HUES64 (cell line): ENCODE measurements around the gene PDZRN3.

Experiments used
- H3K27ac ChIP-seq: 2 replicates; pipeline ENCODE4 v1.7.0; 2013; ENCODE audit warnings: low read depth, low read length, inconsistent platforms
- H3K27me3 ChIP-seq: 2 replicates; pipeline ENCODE4 v1.6.1; 2013; ENCODE audit warnings: mild to moderate bottlenecking, low read length; ENCODE audit not compliant: insufficient read depth
- H3K36me3 ChIP-seq: 2 replicates; pipeline ENCODE4 v1.6.1; 2013; ENCODE audit warnings: mild to moderate bottlenecking, low read length; ENCODE audit not compliant: insufficient read depth
- H3K4me1 ChIP-seq: 2 replicates; pipeline ENCODE4 v1.6.1; 2013; ENCODE audit warnings: mild to moderate bottlenecking, low read length, moderate library complexity; ENCODE audit not compliant: insufficient read depth
- H3K4me3 ChIP-seq: 2 replicates; pipeline ENCODE4 v1.5.1; 2013; ENCODE audit warnings: mild to moderate bottlenecking, low read length, moderate library complexity
- H3K9ac ChIP-seq: 2 replicates; pipeline ENCODE4 v1.6.1; 2013; ENCODE audit warnings: mild to moderate bottlenecking, low read depth, low read length
- H3K9me3 ChIP-seq: 2 replicates; pipeline ENCODE4 v1.6.1; 2013; ENCODE audit warnings: low read depth, low read length; ENCODE audit not compliant: insufficient read depth
- WGBS: fragments of 150-250, 120-280 bp; methylation state at CpG from one replicate; pipeline ENCODE4 v1.1.7; 2013; ENCODE audit warnings: missing lambda C conversion rate; 5-methylcytosine and 5-hydroxymethylcytosine counted together

The PDZRN3 gene

GRCh38 chr3:73556520-73557372 is 68.0 kb downstream of the PDZRN3 start:
- peaks cover 60% of the 10 kb centered on the region for H3K27me3 ChIP-seq
- no peaks in the 10 kb centered on the region for H3K36me3 ChIP-seq
- H3K9me3 ChIP-seq = no peaks in the 10 kb centered on the region
- no peak overlapping the region for H3K27ac ChIP-seq
- no peak overlapping the region for H3K4me3 ChIP-seq
- H3K4me1 ChIP-seq = peaks cover 30% of the 10 kb centered on the region
- no peak overlapping the region for H3K9ac ChIP-seq
- WGBS = 64% methylated on average over 3 of the region's 3 CpGs

- Histone ChIP-seq H3K4me3 (no peak overlapping the region), H3K36me3 (no peaks in the 10 kb centered on the region), H3K4me1 (peaks cover 30% of the 10 kb centered on the region), H3K27ac (no peak overlapping the region), H3K9me3 (no peaks in the 10 kb centered on the region), H3K9ac (no peak overlapping the region), H3K27me3 (peaks cover 43% of the 10 kb centered on the region)
- WGBS = 38% methylated on average over 2 of the region's 2 CpGs
Observed at GRCh38 chr3:73555076-73555475, 69.7 kb downstream of the PDZRN3 start.

GRCh38 chr3:73552700-73553099 is 72.0 kb downstream of the PDZRN3 start:
- Histone ChIP-seq H3K4me1 (peaks cover 24% of the 10 kb centered on the region), H3K9ac (no peak overlapping the region), H3K36me3 (no peaks in the 10 kb centered on the region), H3K27me3 (peaks cover 20% of the 10 kb centered on the region), H3K9me3 (no peaks in the 10 kb centered on the region), H3K27ac (no peak overlapping the region), H3K4me3 (no peak overlapping the region)
- WGBS = 66% methylated on average over 4 of the region's 4 CpGs

GRCh38 chr3:73550032-73550431 is 74.7 kb downstream of the PDZRN3 start:
- no peaks in the 10 kb centered on the region for H3K9me3 ChIP-seq
- WGBS = 85% methylated on average over 7 of the region's 7 CpGs
- peaks cover 15% of the 10 kb centered on the region for H3K4me1 ChIP-seq
- H3K4me3 ChIP-seq = no peak overlapping the region
- H3K9ac ChIP-seq = no peak overlapping the region
- no peaks in the 10 kb centered on the region for H3K27me3 ChIP-seq
- H3K27ac ChIP-seq = no peak overlapping the region
- no peaks in the 10 kb centered on the region for H3K36me3 ChIP-seq

- H3K27me3 ChIP-seq = no peaks in the 10 kb centered on the region
- H3K27ac ChIP-seq = no peak overlapping the region
- H3K4me3 ChIP-seq = no peak overlapping the region
- 94% methylated on average over 8 of the region's 9 CpGs for WGBS
- H3K4me1 ChIP-seq = peaks cover 10% of the 10 kb centered on the region
- no peaks in the 10 kb centered on the region for H3K9me3 ChIP-seq
- H3K9ac ChIP-seq = no peak overlapping the region
- no peaks in the 10 kb centered on the region for H3K36me3 ChIP-seq
Observed at GRCh38 chr3:73549051-73549600, 75.6 kb downstream of the PDZRN3 start.

- Histone ChIP-seq H3K27ac (no peak overlapping the region), H3K9ac (no peak overlapping the region), H3K36me3 (no peaks in the 10 kb centered on the region), H3K4me1 (peaks cover 10% of the 10 kb centered on the region), H3K4me3 (no peak overlapping the region), H3K27me3 (no peaks in the 10 kb centered on the region), H3K9me3 (no peaks in the 10 kb centered on the region)
- 86% methylated on average over 3 of the region's 3 CpGs for WGBS
Observed at GRCh38 chr3:73548436-73548835, 76.3 kb downstream of the PDZRN3 start.

- 82% methylated on average over 10 of the region's 11 CpGs for WGBS
Observed at GRCh38 chr3:73547427-73548248, 77.1 kb downstream of the PDZRN3 start.

GRCh38 chr3:73546961-73547360 is 77.8 kb downstream of the PDZRN3 start:
- Histone ChIP-seq H3K4me3 (no peak overlapping the region), H3K27me3 (no peaks in the 10 kb centered on the region), H3K27ac (no peak overlapping the region), H3K36me3 (no peaks in the 10 kb centered on the region), H3K9ac (no peak overlapping the region), H3K9me3 (no peaks in the 10 kb centered on the region), H3K4me1 (peaks cover 10% of the 10 kb centered on the region)
- WGBS = 94% methylated on average over 2 of the region's 3 CpGs

More at GRCh38 chr3:73547427-73548248, 77.1 kb downstream of the PDZRN3 start:
- H3K27me3 ChIP-seq = no peaks in the 10 kb centered on the region
- no peaks in the 10 kb centered on the region for H3K9me3 ChIP-seq
- H3K4me3 ChIP-seq = no peak overlapping the region
- H3K4me1 ChIP-seq = peaks cover 10% of the 10 kb centered on the region
- no peak overlapping the region for H3K9ac ChIP-seq
- no peaks in the 10 kb centered on the region for H3K36me3 ChIP-seq
- H3K27ac ChIP-seq = no peak overlapping the region

- Histone ChIP-seq H3K9ac (no peak overlapping the region), H3K9me3 (no peaks in the 10 kb centered on the region), H3K4me1 (peaks cover 10% of the 10 kb centered on the region), H3K4me3 (no peak overlapping the region), H3K27me3 (no peaks in the 10 kb centered on the region), H3K27ac (no peak overlapping the region), H3K36me3 (no peaks in the 10 kb centered on the region)
- WGBS = 100% methylated on average over 3 of the region's 3 CpGs
Observed at GRCh38 chr3:73543412-73543811, 81.3 kb downstream of the PDZRN3 start.

GRCh38 chr3:73542136-73542535 is 82.6 kb downstream of the PDZRN3 start:
- H3K36me3 ChIP-seq = no peaks in the 10 kb centered on the region
- no peaks in the 10 kb centered on the region for H3K4me1 ChIP-seq
- no peaks in the 10 kb centered on the region for H3K9me3 ChIP-seq
- H3K9ac ChIP-seq = no peak overlapping the region
- no peak overlapping the region for H3K27ac ChIP-seq
- no peaks in the 10 kb centered on the region for H3K27me3 ChIP-seq
- no peak overlapping the region for H3K4me3 ChIP-seq
- WGBS = 79% methylated on average over 3 of the region's 3 CpGs
